HEK293 (cell line): ENCODE results near the gene YARS1.
A peak's percentile ranks its signal among the peaks of the same experiment; 100 is the strongest.

Experiments used
- CTCF ChIA-PET: fragments of 350-600 bp; formaldehyde crosslinking; extraction: SDS; loops from one replicate; lab custom pipeline; 2021; ENCODE audit warnings: antibody characterized with exemption; lab: Yijun Ruan, JAX
- POLR2A ChIA-PET: fragments of 300-600 bp; formaldehyde crosslinking; extraction: SDS; loops from one replicate; lab custom pipeline; 2020; ENCODE audit warnings: antibody characterized with exemption, inconsistent platforms; lab: Yijun Ruan, JAX
- H3K27ac ChIP-seq: fragments of 200-500 bp; sonication (Bioruptor generic); 2 replicates; pipeline ENCODE4 v1.5.1; 2014; ENCODE audit warnings: low read depth, low read length, control low read depth, inconsistent platforms; ENCODE audit errors: extremely low read depth
- H3K36me3 ChIP-seq, 2 experiments: fragments of 200-500 bp in 1 of 2; sonication (Bioruptor generic) in 1 of 2; 1 replicate in 1 of 2; 2 replicates in 1 of 2; pipeline ENCODE4 v1.5.1; 2014 to 2017; ENCODE audit warnings: inconsistent platforms in 2 of 2, low read length in 2 of 2; ENCODE audit not compliant: control insufficient read depth in 2 of 2, insufficient read depth in 1 of 2
- H3K4me1 ChIP-seq: fragments of 200-500 bp; sonication (Bioruptor generic); 2 replicates; pipeline ENCODE4 v1.5.1; 2014; ENCODE audit warnings: mild to moderate bottlenecking, low read length, inconsistent platforms; ENCODE audit not compliant: control insufficient read depth, insufficient read depth
- H3K4me3 ChIP-seq: 2 replicates; pipeline ENCODE4 v1.5.1; 2011; ENCODE audit warnings: low read depth, mild to moderate bottlenecking, control low read depth, low read length, moderate library complexity
- H3K9me3 ChIP-seq: fragments of 200-500 bp; sonication (Bioruptor generic); 2 replicates; pipeline ENCODE4 v1.5.1; 2014; ENCODE audit warnings: low read depth, low read length, inconsistent platforms; ENCODE audit not compliant: control insufficient read depth, insufficient read depth
- BCL11A ChIP-seq: fragments of 450-650 bp; formaldehyde crosslinking; IDR thresholded peaks from 2 replicates; pipeline ENCODE4 v1.5.1; 2016; ENCODE audit warnings: low read depth, missing biosample characterization, missing genetic modification characterization
- GFI1B ChIP-seq: fragments of 450-650 bp; formaldehyde crosslinking; IDR thresholded peaks from 2 replicates; pipeline ENCODE4 v1.5.1; 2016; ENCODE audit warnings: missing biosample characterization, missing genetic modification characterization
- GLIS1 ChIP-seq: fragments of 450-650 bp; formaldehyde crosslinking; IDR thresholded peaks from 2 replicates; pipeline ENCODE4 v1.5.1; 2016; ENCODE audit warnings: missing biosample characterization, missing genetic modification characterization
- GLIS2 ChIP-seq: fragments of 450-650 bp; formaldehyde crosslinking; IDR thresholded peaks from 2 replicates; pipeline ENCODE4 v1.5.1; 2016; ENCODE audit warnings: missing biosample characterization, missing genetic modification characterization
- MZF1 ChIP-seq: fragments of 450-650 bp; formaldehyde crosslinking; IDR thresholded peaks from 2 replicates; pipeline ENCODE4 v1.5.1; 2017; ENCODE audit warnings: missing biosample characterization, missing genetic modification characterization, borderline replicate concordance
- REPIN1 ChIP-seq: fragments of 450-650 bp; formaldehyde crosslinking; IDR thresholded peaks from 2 replicates; pipeline ENCODE4 v1.5.1; 2017; ENCODE audit warnings: missing biosample characterization, missing genetic modification characterization, low read depth
- SP7 ChIP-seq: fragments of 450-650 bp; formaldehyde crosslinking; IDR thresholded peaks from 2 replicates; pipeline ENCODE4 v1.5.1; 2016; ENCODE audit warnings: missing biosample characterization, missing genetic modification characterization
- ZBTB1 ChIP-seq: fragments of 450-650 bp; formaldehyde crosslinking; IDR thresholded peaks from 2 replicates; pipeline ENCODE4 v1.5.1; 2016; ENCODE audit warnings: missing biosample characterization, missing genetic modification characterization
- ZBTB17 ChIP-seq: fragments of 450-650 bp; formaldehyde crosslinking; IDR thresholded peaks from 2 replicates; pipeline ENCODE4 v1.5.1; 2016; ENCODE audit warnings: missing biosample characterization, missing genetic modification characterization
- ZBTB20 ChIP-seq: fragments of 450-650 bp; formaldehyde crosslinking; IDR thresholded peaks from 2 replicates; pipeline ENCODE4 v1.5.1; 2016; ENCODE audit warnings: missing biosample characterization, missing genetic modification characterization
- ZBTB8A ChIP-seq: fragments of 450-650 bp; formaldehyde crosslinking; IDR thresholded peaks from 2 replicates; pipeline ENCODE4 v1.5.1; 2016; ENCODE audit warnings: missing biosample characterization, missing genetic modification characterization
- ZFP41 ChIP-seq: fragments of 450-650 bp; formaldehyde crosslinking; IDR thresholded peaks from 2 replicates; pipeline ENCODE4 v1.5.1; 2016; ENCODE audit warnings: missing biosample characterization, missing genetic modification characterization, borderline replicate concordance
- ZIC2 ChIP-seq: fragments of 450-650 bp; formaldehyde crosslinking; IDR thresholded peaks from 2 replicates; pipeline ENCODE4 v1.5.1; 2016; ENCODE audit warnings: missing biosample characterization, missing genetic modification characterization
- ZNF157 ChIP-seq: fragments of 450-650 bp; formaldehyde crosslinking; IDR thresholded peaks from 2 replicates; pipeline ENCODE4 v1.5.1; 2016; ENCODE audit warnings: missing biosample characterization, missing genetic modification characterization
- ZNF239 ChIP-seq: fragments of 450-650 bp; formaldehyde crosslinking; IDR thresholded peaks from 2 replicates; pipeline ENCODE4 v1.5.1; 2016; ENCODE audit warnings: missing biosample characterization, missing genetic modification characterization
- ZNF248 ChIP-seq: fragments of 450-650 bp; formaldehyde crosslinking; IDR thresholded peaks from 2 replicates; pipeline ENCODE4 v1.5.1; 2017; ENCODE audit warnings: missing biosample characterization, missing genetic modification characterization
- ZNF335 ChIP-seq: fragments of 450-650 bp; formaldehyde crosslinking; conservative IDR thresholded peaks from 2 replicates; pipeline ENCODE4 v1.5.1; 2016; ENCODE audit warnings: missing biosample characterization, missing genetic modification characterization
- ZNF529 ChIP-seq: fragments of 450-650 bp; formaldehyde crosslinking; IDR thresholded peaks from 2 replicates; pipeline ENCODE4 v1.5.1; 2017; ENCODE audit warnings: missing genetic modification characterization, missing biosample characterization; ENCODE audit not compliant: insufficient replicate concordance
- ZNF558 ChIP-seq: fragments of 450-650 bp; formaldehyde crosslinking; IDR thresholded peaks from 2 replicates; pipeline ENCODE4 v1.5.1; 2016; ENCODE audit warnings: missing biosample characterization, missing genetic modification characterization
- ZNF571 ChIP-seq: fragments of 450-650 bp; formaldehyde crosslinking; IDR thresholded peaks from 2 replicates; pipeline ENCODE4 v1.5.0; 2017; ENCODE audit warnings: missing biosample characterization, missing genetic modification characterization
- ZNF610 ChIP-seq: fragments of 450-650 bp; formaldehyde crosslinking; IDR thresholded peaks from 2 replicates; pipeline ENCODE4 v1.5.1; 2016; ENCODE audit warnings: missing biosample characterization, missing genetic modification characterization, borderline replicate concordance
- ZNF707 ChIP-seq: fragments of 450-650 bp; formaldehyde crosslinking; IDR thresholded peaks from 2 replicates; pipeline ENCODE4 v1.5.1; 2016; ENCODE audit warnings: missing biosample characterization, missing genetic modification characterization
- ZNF785 ChIP-seq: fragments of 450-650 bp; formaldehyde crosslinking; IDR thresholded peaks from 2 replicates; pipeline ENCODE4 v1.5.1; 2016; ENCODE audit warnings: missing biosample characterization, missing genetic modification characterization
- ZNF843 ChIP-seq: fragments of 450-650 bp; formaldehyde crosslinking; IDR thresholded peaks from 2 replicates; pipeline ENCODE4 v1.5.1; 2016; ENCODE audit warnings: missing biosample characterization, missing genetic modification characterization
- TF ChIP-seq, protein P1 (sequence below): fragments of 450-650 bp; formaldehyde crosslinking; IDR thresholded peaks from 2 replicates; pipeline ENCODE4 v1.5.0; 2017; ENCODE audit warnings: missing biosample characterization, missing genetic modification characterization, borderline replicate concordance
- TF ChIP-seq, protein P2 (sequence below): fragments of 450-650 bp; formaldehyde crosslinking; IDR thresholded peaks from 2 replicates; pipeline ENCODE4 v1.5.1; 2016; ENCODE audit warnings: missing biosample characterization, missing genetic modification characterization, low read depth

YARS1 gene

GRCh38 chr1:32783851-32784250 lies 33.3 kb downstream of the YARS1 start:
- TF ChIP-seq ZNF529 (tag by site-specific recombination) (no peak), GFI1B (tag by site-specific recombination) (no peak)
- TF ChIP-seq, all 188 proteins: peak for 0
- H3K27ac ChIP-seq: no peak overlapping the region
- no peak overlapping the region for H3K4me3 ChIP-seq
- POLR2A ChIA-PET: interaction anchor here (1.4 kb wide), 1 partner anchor 10 kb away, joined by 9 read pairs; no protein-coding TSS in a partner anchor
- CTCF ChIA-PET: interaction anchor here (0.6 to 3.3 kb wide), 3 partner anchors 72 to 1485 kb away, joined by 3 to 16 read pairs (median 3); no protein-coding TSS in a partner anchor
- H3K9me3 ChIP-seq: no peaks in the 10 kb centered on the region
- peaks cover 50 to 95% of the 10 kb centered on the region in 2 experiments for H3K36me3 ChIP-seq
- no peaks in the 10 kb centered on the region for H3K4me1 ChIP-seq

GRCh38 chr1:32782086-32782485 lies 35.1 kb downstream of the YARS1 start:
- peak; percentile 51; the same call in 1 of the 2 replicates for TF ChIP-seq GLIS1 (tag by site-specific recombination)
- TF ChIP-seq, protein P1, sequence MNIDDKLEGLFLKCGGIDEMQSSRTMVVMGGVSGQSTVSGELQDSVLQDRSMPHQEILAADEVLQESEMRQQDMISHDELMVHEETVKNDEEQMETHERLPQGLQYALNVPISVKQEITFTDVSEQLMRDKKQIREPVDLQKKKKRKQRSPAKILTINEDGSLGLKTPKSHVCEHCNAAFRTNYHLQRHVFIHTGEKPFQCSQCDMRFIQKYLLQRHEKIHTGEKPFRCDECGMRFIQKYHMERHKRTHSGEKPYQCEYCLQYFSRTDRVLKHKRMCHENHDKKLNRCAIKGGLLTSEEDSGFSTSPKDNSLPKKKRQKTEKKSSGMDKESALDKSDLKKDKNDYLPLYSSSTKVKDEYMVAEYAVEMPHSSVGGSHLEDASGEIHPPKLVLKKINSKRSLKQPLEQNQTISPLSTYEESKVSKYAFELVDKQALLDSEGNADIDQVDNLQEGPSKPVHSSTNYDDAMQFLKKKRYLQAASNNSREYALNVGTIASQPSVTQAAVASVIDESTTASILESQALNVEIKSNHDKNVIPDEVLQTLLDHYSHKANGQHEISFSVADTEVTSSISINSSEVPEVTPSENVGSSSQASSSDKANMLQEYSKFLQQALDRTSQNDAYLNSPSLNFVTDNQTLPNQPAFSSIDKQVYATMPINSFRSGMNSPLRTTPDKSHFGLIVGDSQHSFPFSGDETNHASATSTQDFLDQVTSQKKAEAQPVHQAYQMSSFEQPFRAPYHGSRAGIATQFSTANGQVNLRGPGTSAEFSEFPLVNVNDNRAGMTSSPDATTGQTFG: no peak
- no peak for TF ChIP-seq REPIN1
- TF ChIP-seq ZNF335 (tag by site-specific recombination): 0 out of 2 replicates have a peak, but pooled peaks have one; percentile 14
- ChIA-PET CTCF (interaction anchor here (0.6 to 3.3 kb wide), 4 partner anchors 8 to 304 kb away, joined by 3 to 16 read pairs (median 6); no protein-coding TSS in a partner anchor), POLR2A (no interaction called here)
- Histone ChIP-seq H3K4me3 (no peak overlapping the region), H3K36me3 (peaks cover 39 to 94% of the 10 kb centered on the region in 2 experiments), H3K4me1 (no peaks in the 10 kb centered on the region), H3K9me3 (no peaks in the 10 kb centered on the region), H3K27ac (no peak overlapping the region)

- CTCF ChIA-PET: interaction anchor here (0.6 to 2.1 kb wide), 3 partner anchors 8 to 131 kb away, joined by 3 to 8 read pairs (median 4); no protein-coding TSS in a partner anchor
- no peaks in the 10 kb centered on the region for H3K9me3 ChIP-seq
- no peak for TF ChIP-seq ZNF707 (tag by site-specific recombination)
- no peak for TF ChIP-seq ZNF610
- no peak for TF ChIP-seq ZNF571 (tag by site-specific recombination)
- TF ChIP-seq GLIS2 (tag by site-specific recombination): no peak
- no peak for TF ChIP-seq ZBTB1 (tag by site-specific recombination)
- TF ChIP-seq ZBTB17 (tag by site-specific recombination): peak; percentile 55
- no peak for TF ChIP-seq ZBTB8A (tag by site-specific recombination)
- TF ChIP-seq SP7: no peak
- TF ChIP-seq ZIC2: peak; percentile 64; the same call in 1 of the 2 replicates
- TF ChIP-seq, all 188 proteins: peak for 2
- Histone ChIP-seq H3K27ac (no peak overlapping the region), H3K4me3 (no peak overlapping the region), H3K4me1 (no peaks in the 10 kb centered on the region), H3K36me3 (peaks cover 31 to 90% of the 10 kb centered on the region in 2 experiments)
- POLR2A ChIA-PET: no interaction called here
Measured at GRCh38 chr1:32780628-32781234, 36.4 kb downstream of the YARS1 start.

DNA sequence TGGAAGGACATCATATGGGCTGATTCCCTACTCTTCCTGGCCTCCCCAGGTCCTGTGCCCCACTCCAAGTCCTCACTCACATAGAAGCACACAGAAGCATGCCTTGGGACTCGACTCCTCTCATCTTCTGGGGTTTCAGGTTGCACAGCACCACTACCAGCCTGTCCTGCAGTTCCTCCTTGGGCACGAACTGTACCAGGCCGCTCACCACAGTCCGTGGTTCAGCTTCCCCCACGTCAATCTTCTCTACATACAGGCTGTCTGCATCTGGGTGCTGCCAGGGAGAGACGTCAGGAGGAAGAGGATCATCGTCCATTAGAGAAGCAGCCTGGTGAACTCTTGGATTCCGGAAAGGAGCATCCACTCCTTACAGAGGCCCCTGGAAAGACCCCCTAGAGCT lies 37.2 kb downstream of the YARS1 start:
- ChIA-PET CTCF (no interaction called here), POLR2A (no interaction called here)
- Histone ChIP-seq H3K36me3 (peaks cover 24 to 90% of the 10 kb centered on the region in 2 experiments; a peak in 2 of 3 replicates), H3K27ac (no peak overlapping the region), H3K4me3 (no peak overlapping the region), H3K9me3 (no peaks in the 10 kb centered on the region), H3K4me1 (no peaks in the 10 kb centered on the region)
- TF ChIP-seq, protein P2, sequence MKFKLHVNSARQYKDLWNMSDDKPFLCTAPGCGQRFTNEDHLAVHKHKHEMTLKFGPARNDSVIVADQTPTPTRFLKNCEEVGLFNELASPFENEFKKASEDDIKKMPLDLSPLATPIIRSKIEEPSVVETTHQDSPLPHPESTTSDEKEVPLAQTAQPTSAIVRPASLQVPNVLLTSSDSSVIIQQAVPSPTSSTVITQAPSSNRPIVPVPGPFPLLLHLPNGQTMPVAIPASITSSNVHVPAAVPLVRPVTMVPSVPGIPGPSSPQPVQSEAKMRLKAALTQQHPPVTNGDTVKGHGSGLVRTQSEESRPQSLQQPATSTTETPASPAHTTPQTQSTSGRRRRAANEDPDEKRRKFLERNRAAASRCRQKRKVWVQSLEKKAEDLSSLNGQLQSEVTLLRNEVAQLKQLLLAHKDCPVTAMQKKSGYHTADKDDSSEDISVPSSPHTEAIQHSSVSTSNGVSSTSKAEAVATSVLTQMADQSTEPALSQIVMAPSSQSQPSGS (tag by site-specific recombination): no peak
- no peak for TF ChIP-seq ZNF248 (tag by site-specific recombination)
- TF ChIP-seq ZBTB20 (tag by site-specific recombination): no peak
- TF ChIP-seq ZNF843 (tag by site-specific recombination): no peak
- no peak for TF ChIP-seq ZNF785 (tag by site-specific recombination)
- no peak for TF ChIP-seq ZNF558 (tag by site-specific recombination)
- no peak for TF ChIP-seq MZF1
- TF ChIP-seq BCL11A (tag by site-specific recombination): no peak
- TF ChIP-seq ZNF239 (tag by site-specific recombination): no peak
- no peak for TF ChIP-seq ZFP41 (tag by site-specific recombination)
- no peak for TF ChIP-seq ZNF157
